Activated T-helper 17 cell treated with anti-CD3 and anti-CD28 coated beads, Interleukin-2, amount 50 U/mL, for 72 hours (primary cell): ENCODE measurements around the gene LRBA. TPM values are rescaled to one million over a fixed set of nuclear protein-coding genes. Genes with fewer than 3 reads are reported as not detected.
A peak's percentile ranks its signal among the peaks of the same experiment; 100 is the strongest.
"Not testable (repeated sequence)": the region's sequence is repeated elsewhere in the genome, so short reads cannot be mapped to it uniquely, and the experiment has no call there.

Experiments used
- ATAC-seq: fragments of 150-1000 bp; cut with Tn5 transposase; replicated peaks from 2 replicates; pipeline ENCODE4 v1.10.0; 2021; ENCODE audit warnings: mild to moderate bottlenecking, moderate library complexity
- H3K27ac Mint-ChIP-seq: one replicate; pipeline ENCODE4 v1.8.0; 2022; ENCODE audit warnings: mixed read lengths
- H3K27me3 Mint-ChIP-seq: one replicate; pipeline ENCODE4 v1.8.0; 2022; ENCODE audit warnings: mixed read lengths
- H3K36me3 Mint-ChIP-seq: one replicate; pipeline ENCODE4 v1.8.0; 2022; ENCODE audit warnings: low read depth, mild to moderate bottlenecking, mixed read lengths
- H3K4me1 Mint-ChIP-seq: one replicate; pipeline ENCODE4 v1.8.0; 2022; ENCODE audit warnings: mixed read lengths
- H3K4me3 Mint-ChIP-seq: one replicate; pipeline ENCODE4 v1.8.0; 2022; ENCODE audit warnings: mild to moderate bottlenecking, mixed read lengths
- H3K9me3 Mint-ChIP-seq: one replicate; pipeline ENCODE4 v1.8.0; 2022; ENCODE audit warnings: mixed read lengths
- total RNA-seq, 2 donors: library from RNA; stranded (reverse); gene quantifications; one replicate each; pipeline ENCODE4 v1.2.3, GENCODE V29; 2022

The LRBA gene
- total RNA-seq, result 10 to 100 TPM; 65.2 to 83.4 TPM

- H3K36me3 Mint-ChIP-seq, result peaks cover 41% of the 10 kb centered on the region
- no peaks in the 10 kb centered on the region for H3K27me3 Mint-ChIP-seq
- peak within 1 kb of the TSS; percentile 98 for H3K27ac Mint-ChIP-seq
- H3K4me3 Mint-ChIP-seq, result peak within 1 kb of the TSS; percentile 98
- peak; percentile 81 for ATAC-seq
- no peaks in the 10 kb centered on the region for H3K9me3 Mint-ChIP-seq
- H3K4me1 Mint-ChIP-seq, result peaks cover 11% of the 10 kb centered on the region
These were observed at the start of gene LRBA for GRCh38 chr4:151014521-151015458. Gene LRBA (minus strand): TSS chr4:151015284. CDS start chr4:151014642, 642 bp downstream.

GRCh38 chr4:151063143-151063542 is 48.1 kb upstream of the LRBA start:
- not testable (repeated sequence) for H3K27me3 Mint-ChIP-seq, H3K27ac Mint-ChIP-seq, H3K9me3 Mint-ChIP-seq, H3K4me1 Mint-ChIP-seq, H3K36me3 Mint-ChIP-seq, H3K4me3 Mint-ChIP-seq
- ATAC-seq, result peak; percentile 31

GRCh38 chr4:151055539-151055938 is 40.5 kb upstream of the LRBA start:
- Mint-ChIP-seq H3K4me3 (no peak overlapping the region), H3K27me3 (no peaks in the 10 kb centered on the region), H3K36me3 (no peaks in the 10 kb centered on the region), H3K27ac (no peak overlapping the region), H3K9me3 (peaks cover 4% of the 10 kb centered on the region), H3K4me1 (no peaks in the 10 kb centered on the region)
- no peak for ATAC-seq

- H3K36me3 Mint-ChIP-seq, result no peaks in the 10 kb centered on the region
These were observed 37.7 kb upstream of the LRBA start for GRCh38 chr4:151052785-151053184.

GRCh38 chr4:151049430-151049884 is 34.4 kb upstream of the LRBA start:
- Mint-ChIP-seq H3K4me1 (peaks cover 3% of the 10 kb centered on the region), H3K9me3 (no peaks in the 10 kb centered on the region), H3K36me3 (no peaks in the 10 kb centered on the region), H3K4me3 (no peak overlapping the region), H3K27ac (no peak overlapping the region), H3K27me3 (no peaks in the 10 kb centered on the region)
- no peak for ATAC-seq

More at GRCh38 chr4:151052785-151053184, 37.7 kb upstream of the LRBA start:
- H3K9me3 Mint-ChIP-seq, result peaks cover 4% of the 10 kb centered on the region
- no peaks in the 10 kb centered on the region for H3K4me1 Mint-ChIP-seq
- no peak overlapping the region for H3K4me3 Mint-ChIP-seq
- ATAC-seq, result no peak
- H3K27me3 Mint-ChIP-seq, result no peaks in the 10 kb centered on the region
- no peak overlapping the region for H3K27ac Mint-ChIP-seq

GRCh38 chr4:151048913-151049312 is 33.8 kb upstream of the LRBA start:
- Mint-ChIP-seq H3K36me3 (no peaks in the 10 kb centered on the region), H3K4me3 (no peak overlapping the region), H3K4me1 (peaks cover 3% of the 10 kb centered on the region), H3K9me3 (no peaks in the 10 kb centered on the region), H3K27ac (no peak overlapping the region), H3K27me3 (no peaks in the 10 kb centered on the region)
- ATAC-seq, result no peak

GRCh38 chr4:151046609-151047008 is 31.5 kb upstream of the LRBA start:
- no peak for ATAC-seq
- Mint-ChIP-seq H3K4me1 (peaks cover 3% of the 10 kb centered on the region), H3K27ac (no peak overlapping the region), H3K9me3 (no peaks in the 10 kb centered on the region), H3K4me3 (no peak overlapping the region), H3K36me3 (no peaks in the 10 kb centered on the region), H3K27me3 (no peaks in the 10 kb centered on the region)

GRCh38 chr4:151045907-151046306 is 30.8 kb upstream of the LRBA start:
- H3K4me3 Mint-ChIP-seq, result no peak overlapping the region
- no peaks in the 10 kb centered on the region for H3K9me3 Mint-ChIP-seq
- ATAC-seq, result peak; percentile 62
- H3K36me3 Mint-ChIP-seq, result no peaks in the 10 kb centered on the region
- peaks cover 3% of the 10 kb centered on the region for H3K4me1 Mint-ChIP-seq
- no peaks in the 10 kb centered on the region for H3K27me3 Mint-ChIP-seq
- H3K27ac Mint-ChIP-seq, result no peak overlapping the region

GRCh38 chr4:151043803-151044515 is 28.9 kb upstream of the LRBA start:
- no peaks in the 10 kb centered on the region for H3K27me3 Mint-ChIP-seq
- peak; percentile 77 for ATAC-seq
- H3K4me3 Mint-ChIP-seq, result no peak overlapping the region
- peaks cover 3% of the 10 kb centered on the region for H3K4me1 Mint-ChIP-seq
- H3K9me3 Mint-ChIP-seq, result no peaks in the 10 kb centered on the region
- H3K27ac Mint-ChIP-seq, result no peak overlapping the region
- H3K36me3 Mint-ChIP-seq, result no peaks in the 10 kb centered on the region

- H3K36me3 Mint-ChIP-seq, result no peaks in the 10 kb centered on the region
- H3K27ac Mint-ChIP-seq, result no peak overlapping the region
- no peaks in the 10 kb centered on the region for H3K27me3 Mint-ChIP-seq
- H3K4me3 Mint-ChIP-seq, result no peak overlapping the region
- H3K9me3 Mint-ChIP-seq, result no peaks in the 10 kb centered on the region
- no peak for ATAC-seq
- H3K4me1 Mint-ChIP-seq, result no peaks in the 10 kb centered on the region
These were observed 24.6 kb upstream of the LRBA start for GRCh38 chr4:151039733-151040132.

GRCh38 chr4:151038452-151039157 is 23.5 kb upstream of the LRBA start:
- no peaks in the 10 kb centered on the region for H3K9me3 Mint-ChIP-seq
- no peaks in the 10 kb centered on the region for H3K27me3 Mint-ChIP-seq
- no peaks in the 10 kb centered on the region for H3K36me3 Mint-ChIP-seq
- no peak overlapping the region for H3K27ac Mint-ChIP-seq
- no peak for ATAC-seq
- no peaks in the 10 kb centered on the region for H3K4me1 Mint-ChIP-seq
- H3K4me3 Mint-ChIP-seq, result no peak overlapping the region

- Mint-ChIP-seq H3K4me3 (no peak overlapping the region), H3K36me3 (peaks cover 7% of the 10 kb centered on the region), H3K9me3 (no peaks in the 10 kb centered on the region), H3K4me1 (peaks cover 10% of the 10 kb centered on the region), H3K27me3 (no peaks in the 10 kb centered on the region), H3K27ac (no peak overlapping the region)
- no peak for ATAC-seq
These were observed 20.8 kb upstream of the LRBA start for GRCh38 chr4:151035911-151036310.

- Mint-ChIP-seq H3K36me3 (peaks cover 7% of the 10 kb centered on the region), H3K27me3 (no peaks in the 10 kb centered on the region), H3K4me1 (peaks cover 14% of the 10 kb centered on the region), H3K9me3 (no peaks in the 10 kb centered on the region), H3K27ac (peak overlapping the region; percentile 6), H3K4me3 (no peak overlapping the region)
- no peak for ATAC-seq
These were observed 20.2 kb upstream of the LRBA start for GRCh38 chr4:151035328-151035727.

GRCh38 chr4:151034829-151035228 is 19.7 kb upstream of the LRBA start:
- H3K27ac Mint-ChIP-seq, result peak overlapping the region; percentile 6
- no peak overlapping the region for H3K4me3 Mint-ChIP-seq
- peaks cover 19% of the 10 kb centered on the region for H3K4me1 Mint-ChIP-seq
- peaks cover 12% of the 10 kb centered on the region for H3K36me3 Mint-ChIP-seq
- ATAC-seq, result no peak
- H3K9me3 Mint-ChIP-seq, result no peaks in the 10 kb centered on the region
- H3K27me3 Mint-ChIP-seq, result no peaks in the 10 kb centered on the region
